WTC11 (cell line): Measurements from ENCODE around the gene CENPS. TPM values are rescaled to one million over a fixed set of nuclear protein-coding genes. Genes with fewer than 3 reads are reported as not detected.
"Not testable (repeated sequence)": the region's sequence is repeated elsewhere in the genome, so short reads cannot be mapped to it uniquely, and the experiment has no call there.

Experiments used
- ATAC-seq: fragments of 200-7000 bp; cut with Tn5 transposase; 2 replicates; pipeline ENCODE4 v1.10.0; 2021; ENCODE audit warnings: mild to moderate bottlenecking, moderate library complexity
- CTCF ChIA-PET: fragments of 300-600 bp; sonication (Branson Sonifier 250); formaldehyde crosslinking; loops from one replicate; lab custom pipeline; 2021; ENCODE audit warnings: antibody characterized with exemption; lab: Charles Lee
- POLR2A ChIA-PET: fragments of 350-600 bp; sonication (Branson Sonifier 250); formaldehyde crosslinking; loops from one replicate; lab custom pipeline; 2021; ENCODE audit warnings: antibody characterized with exemption; lab: Charles Lee
- DNase-seq: peaks from one replicate; pipeline ENCODE4 v3.0.0; 2021; ENCODE audit warnings: low spot score
- H3K27ac Mint-ChIP-seq: 2 replicates; pipeline ENCODE4 v1.8.0; 2021; ENCODE audit warnings: mixed read lengths
- H3K27me3 Mint-ChIP-seq: 2 replicates; pipeline ENCODE4 v1.8.0; 2021; ENCODE audit warnings: low read depth, mild to moderate bottlenecking, moderate library complexity, mixed read lengths
- H3K36me3 Mint-ChIP-seq: 2 replicates; pipeline ENCODE4 v1.8.0; 2021; ENCODE audit warnings: mixed read lengths
- H3K4me1 Mint-ChIP-seq: 2 replicates; pipeline ENCODE4 v1.8.0; 2022; ENCODE audit warnings: mixed read lengths
- H3K4me3 Mint-ChIP-seq: 2 replicates; pipeline ENCODE4 v1.8.0; 2021; ENCODE audit warnings: mild to moderate bottlenecking, moderate library complexity, mixed read lengths
- H3K9me3 Mint-ChIP-seq: 2 replicates; pipeline ENCODE4 v1.8.0; 2021; ENCODE audit warnings: mixed read lengths
- ELF4 ChIP-seq: sonication (generic); formaldehyde crosslinking; IDR thresholded peaks from 2 replicates; pipeline ENCODE4 v1.8.1; 2022; ENCODE audit warnings: low read depth, mild to moderate bottlenecking, moderate library complexity, missing genetic modification reagents
- FOXP1 ChIP-seq: sonication (generic); formaldehyde crosslinking; IDR thresholded peaks from 2 replicates; pipeline ENCODE4 v1.8.0; 2022; ENCODE audit warnings: missing genetic modification reagents, mild to moderate bottlenecking, moderate library complexity, borderline replicate concordance
- GABPB1 ChIP-seq: sonication (generic); formaldehyde crosslinking; IDR thresholded peaks from 2 replicates; pipeline ENCODE4 v1.8.1; 2023; ENCODE audit warnings: mild to moderate bottlenecking, missing genetic modification reagents
- GTF2I ChIP-seq: fragments of 250-450 bp; sonication (Bioruptor Pico); conservative IDR thresholded peaks from 2 replicates; pipeline ENCODE4 v1.4.0; 2021; ENCODE audit warnings: mild to moderate bottlenecking
- HMGA2 ChIP-seq: fragments of 250-450 bp; sonication (Bioruptor Pico); IDR thresholded peaks from 2 replicates; pipeline ENCODE4 v1.4.0; 2021; ENCODE audit warnings: mild to moderate bottlenecking, moderate library complexity
- IRF2 ChIP-seq: sonication (generic); formaldehyde crosslinking; IDR thresholded peaks from 2 replicates; pipeline ENCODE4 v1.8.0; 2022; ENCODE audit warnings: low read depth, missing genetic modification reagents, borderline replicate concordance
- KAT7 ChIP-seq: sonication (generic); formaldehyde crosslinking; IDR thresholded peaks from 2 replicates; pipeline ENCODE4 v1.8.1; 2023; ENCODE audit warnings: missing genetic modification reagents, mild to moderate bottlenecking, borderline replicate concordance
- MYBL2 ChIP-seq: sonication (generic); formaldehyde crosslinking; IDR thresholded peaks from 2 replicates; pipeline ENCODE4 v1.8.1; 2023; ENCODE audit warnings: mild to moderate bottlenecking, moderate library complexity, missing genetic modification reagents
- RORB ChIP-seq: fragments of 250-450 bp; sonication (Bioruptor Pico); IDR thresholded peaks from 2 replicates; pipeline ENCODE4 v1.9.0; 2021; ENCODE audit warnings: mild to moderate bottlenecking
- SMAD4 ChIP-seq: sonication (generic); formaldehyde crosslinking; IDR thresholded peaks from 2 replicates; pipeline ENCODE4 v1.8.0; 2022; ENCODE audit warnings: mild to moderate bottlenecking, missing genetic modification reagents
- SOX15 ChIP-seq: fragments of 250-450 bp; sonication (Bioruptor Pico); IDR thresholded peaks from 2 replicates; pipeline ENCODE4 v1.9.0; 2021; ENCODE audit warnings: mild to moderate bottlenecking
- ZNF138 ChIP-seq: sonication (generic); formaldehyde crosslinking; conservative IDR thresholded peaks from 2 replicates; pipeline ENCODE4 v1.8.1; 2022; ENCODE audit warnings: mild to moderate bottlenecking, moderate library complexity, missing genetic modification reagents
- total RNA-seq: library from RNA; stranded (reverse); gene quantifications from 3 replicates; pipeline ENCODE4 v1.2.3, GENCODE V29; 2021
- TF ChIP-seq, protein P1 (sequence below): sonication (generic); formaldehyde crosslinking; IDR thresholded peaks from 2 replicates; pipeline ENCODE4 v1.8.0; 2022; ENCODE audit warnings: mild to moderate bottlenecking, missing genetic modification reagents
- TF ChIP-seq, protein P2 (sequence below): sonication (generic); formaldehyde crosslinking; IDR thresholded peaks from 2 replicates; pipeline ENCODE4 v1.8.1; 2023; ENCODE audit warnings: mild to moderate bottlenecking, missing genetic modification reagents
- TF ChIP-seq, protein P3 (sequence below): sonication (generic); formaldehyde crosslinking; IDR thresholded peaks from 2 replicates; pipeline ENCODE4 v1.8.0; 2023; ENCODE audit warnings: missing genetic modification reagents
- TF ChIP-seq, protein P4 (sequence below): fragments of 200-600 bp; IDR thresholded peaks from 2 replicates; pipeline ENCODE4 v1.8.0; 2022; ENCODE audit warnings: antibody characterized with exemption
- TF ChIP-seq, protein P5 (sequence below): sonication (generic); formaldehyde crosslinking; IDR thresholded peaks from 2 replicates; pipeline ENCODE4 v1.8.0; 2023; ENCODE audit warnings: missing genetic modification reagents, mild to moderate bottlenecking, borderline replicate concordance
- TF ChIP-seq, protein P6 (sequence below): sonication (generic); formaldehyde crosslinking; IDR thresholded peaks from 2 replicates; pipeline ENCODE4 v1.8.1; 2023; ENCODE audit warnings: mild to moderate bottlenecking, missing genetic modification reagents, moderate library complexity

Gene CENPS
- total RNA-seq, 1 experiment from 2014 or later, result 13.8 TPM

DNA sequence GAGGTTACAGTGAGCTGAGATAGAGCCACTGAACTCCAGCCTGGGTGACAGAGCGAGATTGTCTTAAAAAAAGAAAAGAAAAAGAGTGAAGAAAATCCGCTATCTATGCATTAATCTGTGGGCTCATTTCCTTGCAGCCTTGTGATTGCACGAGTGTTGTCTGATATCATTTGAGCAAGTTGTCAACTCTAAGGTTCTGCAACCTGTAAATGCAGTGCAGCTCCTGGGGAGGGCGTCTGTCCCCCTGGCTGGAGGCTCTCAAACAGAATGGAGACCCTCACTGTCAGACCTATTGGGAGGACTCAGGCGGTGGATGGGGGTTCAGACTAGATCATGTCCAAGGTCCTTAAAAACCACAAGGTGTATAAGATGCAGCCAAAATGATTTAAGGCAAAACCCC lies 25.8 kb downstream of the CENPS start:
- ChIA-PET CTCF (interaction anchor here (0.5 to 2.0 kb wide), 17 partner anchors 14 to 498 kb away, joined by 3 to 16 read pairs (median 3); partner anchors contain the start of gene CENPS), POLR2A (interaction anchor here (0.9 to 1.2 kb wide), 2 partner anchors 14 to 56 kb away, joined by 3 to 4 read pairs; no protein-coding TSS in a partner anchor)
- no peaks in the 10 kb centered on the region; the same call in 1 of the 2 replicates for H3K27me3 Mint-ChIP-seq
- H3K36me3 Mint-ChIP-seq, result peaks cover 16% of the 10 kb centered on the region
- peaks cover 9% of the 10 kb centered on the region for H3K4me1 Mint-ChIP-seq
- TF ChIP-seq, protein P1, sequence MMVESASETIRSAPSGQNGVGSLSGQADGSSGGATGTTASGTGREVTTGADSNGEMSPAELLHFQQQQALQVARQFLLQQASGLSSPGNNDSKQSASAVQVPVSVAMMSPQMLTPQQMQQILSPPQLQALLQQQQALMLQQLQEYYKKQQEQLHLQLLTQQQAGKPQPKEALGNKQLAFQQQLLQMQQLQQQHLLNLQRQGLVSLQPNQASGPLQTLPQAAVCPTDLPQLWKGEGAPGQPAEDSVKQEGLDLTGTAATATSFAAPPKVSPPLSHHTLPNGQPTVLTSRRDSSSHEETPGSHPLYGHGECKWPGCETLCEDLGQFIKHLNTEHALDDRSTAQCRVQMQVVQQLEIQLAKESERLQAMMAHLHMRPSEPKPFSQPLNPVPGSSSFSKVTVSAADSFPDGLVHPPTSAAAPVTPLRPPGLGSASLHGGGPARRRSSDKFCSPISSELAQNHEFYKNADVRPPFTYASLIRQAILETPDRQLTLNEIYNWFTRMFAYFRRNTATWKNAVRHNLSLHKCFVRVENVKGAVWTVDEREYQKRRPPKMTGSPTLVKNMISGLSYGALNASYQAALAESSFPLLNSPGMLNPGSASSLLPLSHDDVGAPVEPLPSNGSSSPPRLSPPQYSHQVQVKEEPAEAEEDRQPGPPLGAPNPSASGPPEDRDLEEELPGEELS (CRISPR knock-in tag), result no peak
- TF ChIP-seq RORB (CRISPR knock-in tag) (no peak), FOXP1 (CRISPR knock-in tag) (no peak), ELF4 (CRISPR knock-in tag) (no peak), MYBL2 (no peak), KAT7 (CRISPR knock-in tag) (no peak), GABPB1 (no peak), SMAD4 (CRISPR knock-in tag) (no peak), SOX15 (CRISPR knock-in tag) (no peak), GTF2I (CRISPR knock-in tag) (no peak), ZNF138 (CRISPR knock-in tag) (no peak)
- TF ChIP-seq, protein P2, sequence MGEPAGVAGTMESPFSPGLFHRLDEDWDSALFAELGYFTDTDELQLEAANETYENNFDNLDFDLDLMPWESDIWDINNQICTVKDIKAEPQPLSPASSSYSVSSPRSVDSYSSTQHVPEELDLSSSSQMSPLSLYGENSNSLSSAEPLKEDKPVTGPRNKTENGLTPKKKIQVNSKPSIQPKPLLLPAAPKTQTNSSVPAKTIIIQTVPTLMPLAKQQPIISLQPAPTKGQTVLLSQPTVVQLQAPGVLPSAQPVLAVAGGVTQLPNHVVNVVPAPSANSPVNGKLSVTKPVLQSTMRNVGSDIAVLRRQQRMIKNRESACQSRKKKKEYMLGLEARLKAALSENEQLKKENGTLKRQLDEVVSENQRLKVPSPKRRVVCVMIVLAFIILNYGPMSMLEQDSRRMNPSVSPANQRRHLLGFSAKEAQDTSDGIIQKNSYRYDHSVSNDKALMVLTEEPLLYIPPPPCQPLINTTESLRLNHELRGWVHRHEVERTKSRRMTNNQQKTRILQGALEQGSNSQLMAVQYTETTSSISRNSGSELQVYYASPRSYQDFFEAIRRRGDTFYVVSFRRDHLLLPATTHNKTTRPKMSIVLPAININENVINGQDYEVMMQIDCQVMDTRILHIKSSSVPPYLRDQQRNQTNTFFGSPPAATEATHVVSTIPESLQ (CRISPR knock-in tag), result no peak
- TF ChIP-seq, protein P3, sequence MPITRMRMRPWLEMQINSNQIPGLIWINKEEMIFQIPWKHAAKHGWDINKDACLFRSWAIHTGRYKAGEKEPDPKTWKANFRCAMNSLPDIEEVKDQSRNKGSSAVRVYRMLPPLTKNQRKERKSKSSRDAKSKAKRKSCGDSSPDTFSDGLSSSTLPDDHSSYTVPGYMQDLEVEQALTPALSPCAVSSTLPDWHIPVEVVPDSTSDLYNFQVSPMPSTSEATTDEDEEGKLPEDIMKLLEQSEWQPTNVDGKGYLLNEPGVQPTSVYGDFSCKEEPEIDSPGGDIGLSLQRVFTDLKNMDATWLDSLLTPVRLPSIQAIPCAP (CRISPR knock-in tag), result no peak
- DNase-seq, result peak; percentile 26
- H3K4me3 Mint-ChIP-seq, result no peak overlapping the region
- ATAC-seq, result peak; percentile 54
- peak overlapping the region; percentile 72; the same call in 1 of the 2 replicates for H3K27ac Mint-ChIP-seq
- no peaks in the 10 kb centered on the region for H3K9me3 Mint-ChIP-seq

DNA sequence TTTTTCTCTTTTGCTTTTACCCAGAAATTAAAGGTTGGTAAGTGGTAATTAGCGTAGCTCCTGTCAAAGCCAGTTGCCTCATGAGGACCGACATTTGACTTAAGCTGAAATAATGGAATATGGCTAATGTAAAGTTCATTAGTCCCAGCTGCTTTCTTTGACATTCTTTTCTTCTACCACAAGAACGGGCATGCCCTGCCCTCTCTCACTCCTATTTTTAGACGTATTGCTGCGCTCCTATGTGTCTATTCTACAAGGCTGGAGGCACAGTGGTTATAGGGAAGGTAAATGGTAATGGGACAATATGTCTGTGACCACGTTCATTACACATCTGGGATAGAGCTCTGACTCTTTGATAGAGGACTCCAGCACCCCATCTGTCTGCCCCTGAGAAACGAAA lies 26.4 kb downstream of the CENPS start:
- no peaks in the 10 kb centered on the region for H3K9me3 Mint-ChIP-seq
- H3K36me3 Mint-ChIP-seq, result peaks cover 22% of the 10 kb centered on the region
- CTCF ChIA-PET, result interaction anchor here (0.5 to 2.0 kb wide), 14 partner anchors 13 to 499 kb away, joined by 3 to 16 read pairs (median 3); partner anchors contain the start of gene CENPS
- TF ChIP-seq, protein P4, sequence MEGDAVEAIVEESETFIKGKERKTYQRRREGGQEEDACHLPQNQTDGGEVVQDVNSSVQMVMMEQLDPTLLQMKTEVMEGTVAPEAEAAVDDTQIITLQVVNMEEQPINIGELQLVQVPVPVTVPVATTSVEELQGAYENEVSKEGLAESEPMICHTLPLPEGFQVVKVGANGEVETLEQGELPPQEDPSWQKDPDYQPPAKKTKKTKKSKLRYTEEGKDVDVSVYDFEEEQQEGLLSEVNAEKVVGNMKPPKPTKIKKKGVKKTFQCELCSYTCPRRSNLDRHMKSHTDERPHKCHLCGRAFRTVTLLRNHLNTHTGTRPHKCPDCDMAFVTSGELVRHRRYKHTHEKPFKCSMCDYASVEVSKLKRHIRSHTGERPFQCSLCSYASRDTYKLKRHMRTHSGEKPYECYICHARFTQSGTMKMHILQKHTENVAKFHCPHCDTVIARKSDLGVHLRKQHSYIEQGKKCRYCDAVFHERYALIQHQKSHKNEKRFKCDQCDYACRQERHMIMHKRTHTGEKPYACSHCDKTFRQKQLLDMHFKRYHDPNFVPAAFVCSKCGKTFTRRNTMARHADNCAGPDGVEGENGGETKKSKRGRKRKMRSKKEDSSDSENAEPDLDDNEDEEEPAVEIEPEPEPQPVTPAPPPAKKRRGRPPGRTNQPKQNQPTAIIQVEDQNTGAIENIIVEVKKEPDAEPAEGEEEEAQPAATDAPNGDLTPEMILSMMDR, result no peak
- TF ChIP-seq, protein P5, sequence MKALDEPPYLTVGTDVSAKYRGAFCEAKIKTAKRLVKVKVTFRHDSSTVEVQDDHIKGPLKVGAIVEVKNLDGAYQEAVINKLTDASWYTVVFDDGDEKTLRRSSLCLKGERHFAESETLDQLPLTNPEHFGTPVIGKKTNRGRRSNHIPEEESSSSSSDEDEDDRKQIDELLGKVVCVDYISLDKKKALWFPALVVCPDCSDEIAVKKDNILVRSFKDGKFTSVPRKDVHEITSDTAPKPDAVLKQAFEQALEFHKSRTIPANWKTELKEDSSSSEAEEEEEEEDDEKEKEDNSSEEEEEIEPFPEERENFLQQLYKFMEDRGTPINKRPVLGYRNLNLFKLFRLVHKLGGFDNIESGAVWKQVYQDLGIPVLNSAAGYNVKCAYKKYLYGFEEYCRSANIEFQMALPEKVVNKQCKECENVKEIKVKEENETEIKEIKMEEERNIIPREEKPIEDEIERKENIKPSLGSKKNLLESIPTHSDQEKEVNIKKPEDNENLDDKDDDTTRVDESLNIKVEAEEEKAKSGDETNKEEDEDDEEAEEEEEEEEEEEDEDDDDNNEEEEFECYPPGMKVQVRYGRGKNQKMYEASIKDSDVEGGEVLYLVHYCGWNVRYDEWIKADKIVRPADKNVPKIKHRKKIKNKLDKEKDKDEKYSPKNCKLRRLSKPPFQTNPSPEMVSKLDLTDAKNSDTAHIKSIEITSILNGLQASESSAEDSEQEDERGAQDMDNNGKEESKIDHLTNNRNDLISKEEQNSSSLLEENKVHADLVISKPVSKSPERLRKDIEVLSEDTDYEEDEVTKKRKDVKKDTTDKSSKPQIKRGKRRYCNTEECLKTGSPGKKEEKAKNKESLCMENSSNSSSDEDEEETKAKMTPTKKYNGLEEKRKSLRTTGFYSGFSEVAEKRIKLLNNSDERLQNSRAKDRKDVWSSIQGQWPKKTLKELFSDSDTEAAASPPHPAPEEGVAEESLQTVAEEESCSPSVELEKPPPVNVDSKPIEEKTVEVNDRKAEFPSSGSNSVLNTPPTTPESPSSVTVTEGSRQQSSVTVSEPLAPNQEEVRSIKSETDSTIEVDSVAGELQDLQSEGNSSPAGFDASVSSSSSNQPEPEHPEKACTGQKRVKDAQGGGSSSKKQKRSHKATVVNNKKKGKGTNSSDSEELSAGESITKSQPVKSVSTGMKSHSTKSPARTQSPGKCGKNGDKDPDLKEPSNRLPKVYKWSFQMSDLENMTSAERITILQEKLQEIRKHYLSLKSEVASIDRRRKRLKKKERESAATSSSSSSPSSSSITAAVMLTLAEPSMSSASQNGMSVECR (CRISPR knock-in tag), result no peak
- TF ChIP-seq SOX15 (CRISPR knock-in tag) (no peak), HMGA2 (no peak), IRF2 (CRISPR knock-in tag) (no peak), MYBL2 (no peak)
- TF ChIP-seq, protein P6, sequence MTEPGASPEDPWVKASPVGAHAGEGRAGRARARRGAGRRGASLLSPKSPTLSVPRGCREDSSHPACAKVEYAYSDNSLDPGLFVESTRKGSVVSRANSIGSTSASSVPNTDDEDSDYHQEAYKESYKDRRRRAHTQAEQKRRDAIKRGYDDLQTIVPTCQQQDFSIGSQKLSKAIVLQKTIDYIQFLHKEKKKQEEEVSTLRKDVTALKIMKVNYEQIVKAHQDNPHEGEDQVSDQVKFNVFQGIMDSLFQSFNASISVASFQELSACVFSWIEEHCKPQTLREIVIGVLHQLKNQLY (CRISPR knock-in tag), result no peak
- TF ChIP-seq, all 79 proteins: peak for 0
- DNase-seq (no peak), ATAC-seq (no peak)
- no peaks in the 10 kb centered on the region; the same call in 1 of the 2 replicates for H3K27me3 Mint-ChIP-seq
- POLR2A ChIA-PET, result interaction anchor here (0.5 to 1.2 kb wide), 3 partner anchors 14 to 72 kb away, joined by 3 to 4 read pairs (median 4); no protein-coding TSS in a partner anchor
- H3K27ac Mint-ChIP-seq, result peak overlapping the region; percentile 70
- peaks cover 3% of the 10 kb centered on the region for H3K4me1 Mint-ChIP-seq
- no peak overlapping the region for H3K4me3 Mint-ChIP-seq

DNA sequence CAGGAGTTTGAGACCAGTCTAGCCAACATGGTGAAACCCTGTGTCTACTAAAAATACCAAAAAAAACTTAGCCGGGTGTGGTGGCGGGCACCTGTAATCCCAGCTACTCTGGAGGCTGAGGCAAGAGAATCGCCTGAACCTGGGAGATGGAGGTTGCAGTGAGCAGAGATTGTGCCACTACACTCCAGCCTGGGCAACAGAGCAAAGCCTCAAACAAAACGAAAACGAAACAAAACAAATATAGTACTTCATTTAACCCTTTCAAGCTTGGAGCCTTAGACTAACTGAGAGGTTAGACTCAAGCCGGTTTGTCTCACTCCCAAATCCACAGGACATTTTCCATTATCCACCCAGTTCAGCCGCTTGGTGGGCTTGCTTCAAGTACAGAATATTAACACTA lies 27.2 kb downstream of the CENPS start:
- H3K27ac Mint-ChIP-seq, result not testable (repeated sequence)

More for the DNA sequence above, 27.2 kb downstream of the CENPS start:
- H3K27me3 Mint-ChIP-seq, H3K4me1 Mint-ChIP-seq, DNase-seq, H3K4me3 Mint-ChIP-seq, H3K9me3 Mint-ChIP-seq, ATAC-seq: not testable (repeated sequence)
- ChIA-PET CTCF (interaction anchor here (1.1 to 2.0 kb wide), 2 partner anchors 24 to 38 kb away, joined by 6 to 15 read pairs; no protein-coding TSS in a partner anchor), POLR2A (interaction anchor here (0.6 kb wide), 1 partner anchor 129 kb away, joined by 3 read pairs; no protein-coding TSS in a partner anchor)
- peaks cover 29% of the 10 kb centered on the region for H3K36me3 Mint-ChIP-seq
